ENCODE results near the gene CD93.

Gene CD93

DNA sequence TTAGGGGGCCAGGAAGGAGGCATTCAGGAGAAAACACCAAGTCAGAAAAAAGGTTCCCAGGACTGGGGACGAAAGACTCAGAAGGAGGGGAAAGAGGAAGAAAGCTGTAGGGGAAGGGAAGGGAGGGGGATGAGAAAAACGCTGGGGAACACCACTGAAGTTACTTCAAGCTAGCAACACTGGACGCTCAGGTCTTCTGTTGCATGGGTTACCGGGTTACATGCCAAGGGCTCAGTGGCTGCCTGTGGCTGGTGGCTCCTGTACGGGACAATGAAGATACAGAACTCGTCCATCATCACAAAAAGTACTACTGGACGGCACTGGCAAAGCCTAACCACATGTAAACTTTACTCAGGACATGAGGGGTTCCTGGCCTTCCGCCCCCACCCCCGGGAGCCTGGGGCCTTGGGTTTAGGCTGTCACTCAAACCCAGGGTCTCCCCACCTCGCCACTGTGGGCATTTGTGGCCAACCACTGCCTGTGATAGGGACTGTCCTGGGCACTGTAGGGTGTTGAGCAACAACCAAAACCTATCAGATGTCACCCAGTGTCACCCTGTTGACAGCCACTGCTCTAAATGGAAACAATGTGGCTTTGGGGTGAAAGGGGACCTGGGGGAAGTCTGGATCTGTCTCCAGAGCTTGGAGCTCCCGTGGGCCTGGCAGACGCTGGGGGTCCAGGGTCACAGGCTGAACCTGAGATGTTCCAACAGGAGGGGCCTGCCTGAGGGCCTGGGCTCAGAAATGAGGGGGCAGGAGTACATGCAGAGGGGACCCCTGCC, 40.3 kb upstream of the CD93 start:
- H2BK5ac ChIP-seq (ENCODE audit: low read length), result no peak overlapping the region
- H2AK5ac ChIP-seq (ENCODE audit: low read length), result no peak overlapping the region
- no peak overlapping the region for H2BK120ac ChIP-seq (ENCODE audit: low read depth, low read length)
- no peaks in the 10 kb centered on the region for H3K79me2 ChIP-seq (ENCODE audit: control insufficient read depth, insufficient read depth, low read length)
- no peak overlapping the region for H3K23ac ChIP-seq (ENCODE audit: low read length)
- H3K4me3 ChIP-seq (ENCODE audit: low read length), result no peak overlapping the region
- H3K9ac ChIP-seq (ENCODE audit: low read length), result no peak overlapping the region
- no peak overlapping the region for H4K8ac ChIP-seq (ENCODE audit: low read depth, low read length)
- H3K27ac ChIP-seq (ENCODE audit: low read depth, low read length), result no peak overlapping the region
- no CpG with 5 or more reads among the region's 12 CpGs for WGBS (ENCODE audit: extremely low coverage, insufficient coverage, low lambda C conversion rate)
- no peak overlapping the region for H3K18ac ChIP-seq (ENCODE audit: low read length)
- no peak for DNase-seq
- H3K79me1 ChIP-seq (ENCODE audit: low read length), result no peaks in the 10 kb centered on the region
- H2BK15ac ChIP-seq (replicated peaks; ENCODE audit: low read depth), result no peak overlapping the region
- no peak overlapping the region for H4K5ac ChIP-seq (ENCODE audit: low read length)
- peaks cover 2% of the 10 kb centered on the region for H3K4me1 ChIP-seq (ENCODE audit: control insufficient read depth, low read depth, low read length)
- H3K27me3 ChIP-seq (ENCODE audit: insufficient read depth, low read length, poor library complexity), result no peaks in the 10 kb centered on the region
- no peak overlapping the region for H3K4ac ChIP-seq (ENCODE audit: low read depth, low read length)
- H3K56ac ChIP-seq (ENCODE audit: low read length), result no peak overlapping the region
- no peaks in the 10 kb centered on the region for H3K36me3 ChIP-seq (ENCODE audit: control insufficient read depth, insufficient read depth, low read length)
- no peak overlapping the region for H3K4me2 ChIP-seq (ENCODE audit: low read length)

GRCh38 chr20:23125625-23126191, 39.6 kb upstream of the CD93 start:
- Histone ChIP-seq H3K79me2 (ENCODE audit: control insufficient read depth, insufficient read depth, low read length) (no peaks in the 10 kb centered on the region), H3K27ac (ENCODE audit: low read depth, low read length) (no peak overlapping the region), H2BK15ac (replicated peaks; ENCODE audit: low read depth) (no peak overlapping the region), H2AK5ac (ENCODE audit: low read length) (no peak overlapping the region), H3K23ac (ENCODE audit: low read length) (no peak overlapping the region), H3K36me3 (ENCODE audit: control insufficient read depth, insufficient read depth, low read length) (no peaks in the 10 kb centered on the region), H2BK120ac (ENCODE audit: low read depth, low read length) (no peak overlapping the region), H3K9ac (ENCODE audit: low read length) (no peak overlapping the region), H3K56ac (ENCODE audit: low read length) (no peak overlapping the region), H3K4me1 (ENCODE audit: control insufficient read depth, low read depth, low read length) (peaks cover 2% of the 10 kb centered on the region), H3K18ac (ENCODE audit: low read length) (no peak overlapping the region), H3K79me1 (ENCODE audit: low read length) (no peaks in the 10 kb centered on the region), H3K4me3 (ENCODE audit: low read length) (no peak overlapping the region), H3K4me2 (ENCODE audit: low read length) (no peak overlapping the region), H3K4ac (ENCODE audit: low read depth, low read length) (no peak overlapping the region), H4K8ac (ENCODE audit: low read depth, low read length) (no peak overlapping the region), H2BK5ac (ENCODE audit: low read length) (no peak overlapping the region), H4K5ac (ENCODE audit: low read length) (no peak overlapping the region), H3K27me3 (ENCODE audit: insufficient read depth, low read length, poor library complexity) (no peaks in the 10 kb centered on the region)
- WGBS (ENCODE audit: extremely low coverage, insufficient coverage, low lambda C conversion rate), result no CpG with 5 or more reads among the region's 5 CpGs
- no peak for DNase-seq

- Histone ChIP-seq H3K9ac (ENCODE audit: low read length) (no peak overlapping the region), H3K23ac (ENCODE audit: low read length) (no peak overlapping the region), H2AK5ac (ENCODE audit: low read length) (no peak overlapping the region), H2BK15ac (replicated peaks; ENCODE audit: low read depth) (no peak overlapping the region), H3K36me3 (ENCODE audit: control insufficient read depth, insufficient read depth, low read length) (no peaks in the 10 kb centered on the region), H3K56ac (ENCODE audit: low read length) (no peak overlapping the region), H2BK5ac (ENCODE audit: low read length) (no peak overlapping the region), H3K4ac (ENCODE audit: low read depth, low read length) (no peak overlapping the region), H3K79me1 (ENCODE audit: low read length) (no peaks in the 10 kb centered on the region), H3K4me3 (ENCODE audit: low read length) (no peak overlapping the region), H3K18ac (ENCODE audit: low read length) (no peak overlapping the region), H3K27ac (ENCODE audit: low read depth, low read length) (no peak overlapping the region), H3K4me2 (ENCODE audit: low read length) (no peak overlapping the region), H2BK120ac (ENCODE audit: low read depth, low read length) (no peak overlapping the region), H4K8ac (ENCODE audit: low read depth, low read length) (no peak overlapping the region), H4K5ac (ENCODE audit: low read length) (no peak overlapping the region), H3K27me3 (ENCODE audit: insufficient read depth, low read length, poor library complexity) (no peaks in the 10 kb centered on the region), H3K79me2 (ENCODE audit: control insufficient read depth, insufficient read depth, low read length) (no peaks in the 10 kb centered on the region), H3K4me1 (ENCODE audit: control insufficient read depth, low read depth, low read length) (peaks cover 2% of the 10 kb centered on the region)
- WGBS (ENCODE audit: extremely low coverage, insufficient coverage, low lambda C conversion rate), result no CpG with 5 or more reads among the region's 5 CpGs
- no peak for DNase-seq
Measured at GRCh38 chr20:23125159-23125558, 39.0 kb upstream of the CD93 start.

GRCh38 chr20:23123886-23124285, 37.8 kb upstream of the CD93 start:
- H3K27me3 ChIP-seq (ENCODE audit: insufficient read depth, low read length, poor library complexity), result no peaks in the 10 kb centered on the region
- no peak overlapping the region for H3K56ac ChIP-seq (ENCODE audit: low read length)
- no peaks in the 10 kb centered on the region for H3K36me3 ChIP-seq (ENCODE audit: control insufficient read depth, insufficient read depth, low read length)
- no peak overlapping the region for H3K4ac ChIP-seq (ENCODE audit: low read depth, low read length)
- H2BK15ac ChIP-seq (replicated peaks; ENCODE audit: low read depth), result no peak overlapping the region
- H3K9ac ChIP-seq (ENCODE audit: low read length), result no peak overlapping the region
- no peak for DNase-seq
- H2BK120ac ChIP-seq (ENCODE audit: low read depth, low read length), result no peak overlapping the region
- H4K8ac ChIP-seq (ENCODE audit: low read depth, low read length), result no peak overlapping the region
- H3K4me2 ChIP-seq (ENCODE audit: low read length), result no peak overlapping the region
- no peaks in the 10 kb centered on the region for H3K79me1 ChIP-seq (ENCODE audit: low read length)
- no peak overlapping the region for H4K5ac ChIP-seq (ENCODE audit: low read length)
- WGBS (ENCODE audit: extremely low coverage, insufficient coverage, low lambda C conversion rate), result no CpG with 5 or more reads among the region's 10 CpGs
- no peak overlapping the region for H2AK5ac ChIP-seq (ENCODE audit: low read length)
- H3K4me3 ChIP-seq (ENCODE audit: low read length), result no peak overlapping the region
- H3K18ac ChIP-seq (ENCODE audit: low read length), result no peak overlapping the region
- H3K4me1 ChIP-seq (ENCODE audit: control insufficient read depth, low read depth, low read length), result peaks cover 2% of the 10 kb centered on the region
- H2BK5ac ChIP-seq (ENCODE audit: low read length), result no peak overlapping the region
- H3K27ac ChIP-seq (ENCODE audit: low read depth, low read length), result no peak overlapping the region
- H3K23ac ChIP-seq (ENCODE audit: low read length), result no peak overlapping the region
- no peaks in the 10 kb centered on the region for H3K79me2 ChIP-seq (ENCODE audit: control insufficient read depth, insufficient read depth, low read length)

DNA sequence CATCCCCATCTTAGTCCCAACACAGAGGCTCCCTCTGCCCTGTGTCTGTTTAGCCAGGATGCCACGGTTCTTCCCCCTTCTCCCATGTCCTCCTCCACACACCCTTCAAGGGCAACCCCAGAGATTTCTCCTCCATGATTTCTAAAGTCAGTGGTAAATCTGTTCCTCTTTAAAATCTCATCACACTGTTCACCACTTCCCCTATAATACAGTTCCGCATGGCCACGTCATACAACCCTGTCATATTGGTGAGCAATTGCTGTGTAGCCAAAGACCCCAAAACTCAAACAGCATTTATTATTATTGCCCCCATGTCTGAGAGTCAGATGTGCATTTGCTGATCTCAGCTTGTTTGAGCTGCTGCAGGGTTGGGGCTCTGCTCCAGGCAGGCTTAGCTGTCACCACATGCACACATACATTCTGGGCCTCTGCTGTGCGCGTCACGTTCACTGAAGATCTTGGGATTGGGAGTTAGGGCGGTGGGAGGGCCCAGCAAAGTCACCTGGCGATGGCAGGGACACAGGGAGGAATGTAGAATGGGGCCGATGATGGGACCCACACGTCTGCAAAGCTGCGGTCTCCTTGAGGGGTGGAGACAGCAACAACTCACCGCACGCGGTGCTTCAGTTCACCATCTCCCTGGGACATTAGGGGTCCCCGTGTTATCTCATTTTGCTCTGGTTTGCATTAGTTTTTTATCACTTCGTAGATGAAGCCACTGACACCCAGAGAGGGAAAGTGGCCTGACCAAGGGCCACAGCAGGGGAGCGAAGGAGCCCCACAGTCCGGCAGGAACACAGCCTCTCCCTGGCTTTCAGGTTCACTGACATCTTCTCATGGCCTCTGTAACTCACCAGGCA, 36.9 kb upstream of the CD93 start:
- Histone ChIP-seq H3K27ac (ENCODE audit: low read depth, low read length) (no peak overlapping the region), H2AK5ac (ENCODE audit: low read length) (no peak overlapping the region), H3K56ac (ENCODE audit: low read length) (no peak overlapping the region), H3K79me2 (ENCODE audit: control insufficient read depth, insufficient read depth, low read length) (no peaks in the 10 kb centered on the region), H3K23ac (ENCODE audit: low read length) (no peak overlapping the region), H3K36me3 (ENCODE audit: control insufficient read depth, insufficient read depth, low read length) (no peaks in the 10 kb centered on the region), H4K5ac (ENCODE audit: low read length) (no peak overlapping the region), H3K9ac (ENCODE audit: low read length) (no peak overlapping the region), H3K4me3 (ENCODE audit: low read length) (no peak overlapping the region), H3K4me1 (ENCODE audit: control insufficient read depth, low read depth, low read length) (peaks cover 2% of the 10 kb centered on the region), H2BK15ac (replicated peaks; ENCODE audit: low read depth) (no peak overlapping the region), H3K79me1 (ENCODE audit: low read length) (no peaks in the 10 kb centered on the region), H2BK5ac (ENCODE audit: low read length) (no peak overlapping the region), H2BK120ac (ENCODE audit: low read depth, low read length) (no peak overlapping the region), H3K18ac (ENCODE audit: low read length) (no peak overlapping the region), H3K27me3 (ENCODE audit: insufficient read depth, low read length, poor library complexity) (no peaks in the 10 kb centered on the region), H3K4ac (ENCODE audit: low read depth, low read length) (no peak overlapping the region), H3K4me2 (ENCODE audit: low read length) (no peak overlapping the region), H4K8ac (ENCODE audit: low read depth, low read length) (no peak overlapping the region)
- no CpG with 5 or more reads among the region's 18 CpGs for WGBS (ENCODE audit: extremely low coverage, insufficient coverage, low lambda C conversion rate)
- no peak for DNase-seq
